ENCODE measurements around the gene SV2C. TPM values are rescaled to one million over a fixed set of nuclear protein-coding genes. Genes with fewer than 3 reads are reported as not detected.

Gene SV2C
- total and polyA plus RNA-seq, 4 donors = under 0.01 to 0.04 (median 0.03) TPM; not detected in 1

- TF ChIP-seq EGR1 (IDR thresholded peaks at IDR 0.05; ENCODE audit: low read depth in 2 of 2) (no peak), RAD21 (IDR thresholded peaks at IDR 0.05) (no peak), MAX (IDR thresholded peaks at IDR 0.05) (no peak), TAF1 (conservative IDR thresholded peaks at IDR 0.05) (no peak), YY1 (IDR thresholded peaks at IDR 0.05) (no peak), FOXA1 (IDR thresholded peaks at IDR 0.05) (no peak), GABPA (IDR thresholded peaks at IDR 0.05 in 1 of 2, conservative IDR thresholded peaks at IDR 0.05 in 1 of 2) (no peak), JUND (IDR thresholded peaks at IDR 0.05) (no peak), SP1 (IDR thresholded peaks at IDR 0.05) (no peak), HNF4G (IDR thresholded peaks at IDR 0.05) (no peak), RXRA (IDR thresholded peaks at IDR 0.05) (no peak), REST (IDR thresholded peaks at IDR 0.05) (no peak)
- TF ChIP-seq, protein P1, sequence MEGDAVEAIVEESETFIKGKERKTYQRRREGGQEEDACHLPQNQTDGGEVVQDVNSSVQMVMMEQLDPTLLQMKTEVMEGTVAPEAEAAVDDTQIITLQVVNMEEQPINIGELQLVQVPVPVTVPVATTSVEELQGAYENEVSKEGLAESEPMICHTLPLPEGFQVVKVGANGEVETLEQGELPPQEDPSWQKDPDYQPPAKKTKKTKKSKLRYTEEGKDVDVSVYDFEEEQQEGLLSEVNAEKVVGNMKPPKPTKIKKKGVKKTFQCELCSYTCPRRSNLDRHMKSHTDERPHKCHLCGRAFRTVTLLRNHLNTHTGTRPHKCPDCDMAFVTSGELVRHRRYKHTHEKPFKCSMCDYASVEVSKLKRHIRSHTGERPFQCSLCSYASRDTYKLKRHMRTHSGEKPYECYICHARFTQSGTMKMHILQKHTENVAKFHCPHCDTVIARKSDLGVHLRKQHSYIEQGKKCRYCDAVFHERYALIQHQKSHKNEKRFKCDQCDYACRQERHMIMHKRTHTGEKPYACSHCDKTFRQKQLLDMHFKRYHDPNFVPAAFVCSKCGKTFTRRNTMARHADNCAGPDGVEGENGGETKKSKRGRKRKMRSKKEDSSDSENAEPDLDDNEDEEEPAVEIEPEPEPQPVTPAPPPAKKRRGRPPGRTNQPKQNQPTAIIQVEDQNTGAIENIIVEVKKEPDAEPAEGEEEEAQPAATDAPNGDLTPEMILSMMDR (IDR thresholded peaks at IDR 0.05; ENCODE audit: low read depth, low read length, missing input control) = no peak
- TF ChIP-seq, protein P2, sequence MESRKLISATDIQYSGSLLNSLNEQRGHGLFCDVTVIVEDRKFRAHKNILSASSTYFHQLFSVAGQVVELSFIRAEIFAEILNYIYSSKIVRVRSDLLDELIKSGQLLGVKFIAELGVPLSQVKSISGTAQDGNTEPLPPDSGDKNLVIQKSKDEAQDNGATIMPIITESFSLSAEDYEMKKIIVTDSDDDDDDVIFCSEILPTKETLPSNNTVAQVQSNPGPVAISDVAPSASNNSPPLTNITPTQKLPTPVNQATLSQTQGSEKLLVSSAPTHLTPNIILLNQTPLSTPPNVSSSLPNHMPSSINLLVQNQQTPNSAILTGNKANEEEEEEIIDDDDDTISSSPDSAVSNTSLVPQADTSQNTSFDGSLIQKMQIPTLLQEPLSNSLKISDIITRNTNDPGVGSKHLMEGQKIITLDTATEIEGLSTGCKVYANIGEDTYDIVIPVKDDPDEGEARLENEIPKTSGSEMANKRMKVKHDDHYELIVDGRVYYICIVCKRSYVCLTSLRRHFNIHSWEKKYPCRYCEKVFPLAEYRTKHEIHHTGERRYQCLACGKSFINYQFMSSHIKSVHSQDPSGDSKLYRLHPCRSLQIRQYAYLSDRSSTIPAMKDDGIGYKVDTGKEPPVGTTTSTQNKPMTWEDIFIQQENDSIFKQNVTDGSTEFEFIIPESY (IDR thresholded peaks at IDR 0.05) = no peak
- TF ChIP-seq, protein P3, sequence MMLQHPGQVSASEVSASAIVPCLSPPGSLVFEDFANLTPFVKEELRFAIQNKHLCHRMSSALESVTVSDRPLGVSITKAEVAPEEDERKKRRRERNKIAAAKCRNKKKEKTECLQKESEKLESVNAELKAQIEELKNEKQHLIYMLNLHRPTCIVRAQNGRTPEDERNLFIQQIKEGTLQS (IDR thresholded peaks at IDR 0.05) = no peak
- Histone ChIP-seq H3K27me3 (ENCODE audit: control insufficient read depth in 4 of 4, insufficient read depth in 4 of 4, low read length in 3 of 4) (no peaks in the 10 kb centered on the region), H3K27ac (ENCODE audit: low read depth in 1 of 2, low read length in 2 of 2) (no peak overlapping the region), H3K36me3 (ENCODE audit: control insufficient read depth in 4 of 4, insufficient read depth in 3 of 4, low read depth in 1 of 4, low read length in 3 of 4) (no peaks in the 10 kb centered on the region), H3K4me3 (ENCODE audit: low read depth in 1 of 3, low read length in 3 of 3) (no peak overlapping the region), H3K9me3 (ENCODE audit: control insufficient read depth in 4 of 4, low read length in 3 of 4) (no peaks in the 10 kb centered on the region), H3K4me1 (ENCODE audit: control insufficient read depth in 4 of 4, insufficient read depth in 4 of 4, low read length in 3 of 4) (no peaks in the 10 kb centered on the region), H3K9ac (ENCODE audit: low read depth in 1 of 2, low read length in 2 of 2) (no peak overlapping the region)
- 93% methylated on average over 3 of the region's 3 CpGs for WGBS
- DNase-seq (ENCODE audit: low spot score) = no peak
Observed at GRCh38 chr5:76222318-76222717, 139.1 kb downstream of the SV2C start.

DNA sequence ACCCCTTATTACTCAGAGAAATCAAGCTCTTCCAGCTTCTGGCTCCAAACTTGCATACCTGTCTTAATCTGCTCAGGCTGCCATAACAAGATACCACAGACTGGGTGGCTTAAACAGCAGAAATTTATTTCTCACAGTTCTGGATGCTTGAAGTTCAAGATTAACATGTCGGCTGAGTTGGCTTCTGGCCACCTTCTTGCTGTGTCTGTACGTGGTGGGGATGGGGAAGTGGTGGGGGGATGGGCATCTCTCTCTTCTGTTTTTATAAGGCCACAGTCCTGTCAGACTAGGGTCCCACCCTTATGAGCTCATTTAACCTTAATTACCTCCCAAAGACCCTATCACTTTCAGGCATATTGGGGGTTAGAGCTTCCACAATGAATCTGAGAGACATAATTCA, 140.5 kb downstream of the SV2C start:
- Histone ChIP-seq H3K9me3 (ENCODE audit: control insufficient read depth in 4 of 4, low read length in 3 of 4) (no peaks in the 10 kb centered on the region), H3K36me3 (ENCODE audit: control insufficient read depth in 4 of 4, insufficient read depth in 3 of 4, low read depth in 1 of 4, low read length in 3 of 4) (no peaks in the 10 kb centered on the region), H3K27ac (ENCODE audit: low read depth in 1 of 2, low read length in 2 of 2) (no peak overlapping the region), H3K4me3 (ENCODE audit: low read depth in 1 of 3, low read length in 3 of 3) (no peak overlapping the region), H3K27me3 (ENCODE audit: control insufficient read depth in 4 of 4, insufficient read depth in 4 of 4, low read length in 3 of 4) (no peaks in the 10 kb centered on the region), H3K4me1 (ENCODE audit: control insufficient read depth in 4 of 4, insufficient read depth in 4 of 4, low read length in 3 of 4) (no peaks in the 10 kb centered on the region), H3K9ac (ENCODE audit: low read depth in 1 of 2, low read length in 2 of 2) (no peak overlapping the region)
- WGBS = 30% methylated on average over 2 of the region's 2 CpGs
- DNase-seq (ENCODE audit: low spot score) = no peak
- TF ChIP-seq, protein P1 (IDR thresholded peaks at IDR 0.05; ENCODE audit: low read depth, low read length, missing input control) = no peak
- no peak for TF ChIP-seq HNF4A (conservative IDR thresholded peaks at IDR 0.05)
- TF ChIP-seq, protein P2 (IDR thresholded peaks at IDR 0.05) = no peak
- no peak for TF ChIP-seq FOXA1 (IDR thresholded peaks at IDR 0.05)
- TF ChIP-seq EGR1 (IDR thresholded peaks at IDR 0.05; ENCODE audit: low read depth in 2 of 2) = no peak
- no peak for TF ChIP-seq SP1 (IDR thresholded peaks at IDR 0.05)
- no peak for TF ChIP-seq GABPA (IDR thresholded peaks at IDR 0.05 in 1 of 2, conservative IDR thresholded peaks at IDR 0.05 in 1 of 2)
- no peak for TF ChIP-seq JUND (IDR thresholded peaks at IDR 0.05)

All from liver (tissue), 9 donors.